NCI-H526 treated with DMSO at 0.1 percent for 48 hours (cell line): ENCODE measurements around the gene F2RL1.
"Not testable (repeated sequence)": the region's sequence is repeated elsewhere in the genome, so short reads cannot be mapped to it uniquely, and the experiment has no call there.

Experiments
- DNase-seq: peaks from one replicate; lab custom pipeline; 2025; lab: John Stamatoyannopoulos, UW

The F2RL1 gene

DNA sequence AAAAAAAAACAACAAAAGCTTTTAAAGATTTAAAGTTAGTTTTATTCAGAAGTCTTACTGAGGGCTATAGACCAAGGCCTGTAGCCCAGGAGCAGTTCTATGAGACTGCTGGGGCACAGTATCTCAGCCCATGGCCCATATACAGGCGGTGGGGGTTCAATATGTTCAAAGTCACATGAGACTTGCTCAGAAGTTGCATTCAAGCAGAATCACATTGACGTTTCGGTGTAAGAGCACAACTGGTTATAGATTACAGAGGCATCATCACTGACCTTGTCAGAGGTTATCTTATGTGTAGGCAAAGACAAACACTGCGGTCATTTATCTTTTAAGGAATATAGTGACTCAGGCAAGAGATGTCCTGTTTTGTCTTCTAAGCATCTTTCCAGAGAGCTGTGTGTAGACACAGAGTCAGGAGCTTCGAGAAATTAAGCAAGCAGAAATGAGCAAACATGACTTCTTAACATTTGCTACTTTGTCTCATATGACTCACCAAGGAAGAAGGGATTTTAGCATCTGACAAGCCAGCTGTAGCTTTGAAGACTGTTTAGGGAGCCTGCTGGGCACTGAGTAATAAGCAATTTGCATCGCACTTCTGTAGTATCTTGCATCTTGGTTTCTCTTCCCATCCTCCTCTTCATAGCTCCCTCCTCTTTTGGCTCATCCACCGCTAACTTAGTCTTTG lies 12.9 kb upstream of the F2RL1 start:
- DNase-seq, result no peak

DNA sequence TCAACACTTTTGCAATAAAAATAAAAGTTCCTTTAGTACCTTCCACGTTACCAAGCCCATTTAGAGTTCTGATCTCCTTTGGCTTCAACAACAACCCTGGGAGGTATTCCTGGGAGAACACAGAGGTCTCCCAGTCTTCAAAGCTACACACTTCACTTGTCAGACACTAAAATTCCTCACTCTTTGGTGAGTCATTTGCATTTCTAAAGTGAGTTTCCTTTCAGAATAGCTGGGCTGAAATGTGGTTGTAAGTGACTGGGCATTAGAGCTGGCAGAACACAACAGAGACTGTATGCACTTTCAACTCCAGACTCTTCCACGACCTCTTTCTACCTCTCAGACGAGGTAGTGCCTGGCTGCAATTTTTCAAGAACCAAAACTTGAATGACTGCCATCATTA lies 11.5 kb upstream of the F2RL1 start:
- DNase-seq, result no peak

DNA sequence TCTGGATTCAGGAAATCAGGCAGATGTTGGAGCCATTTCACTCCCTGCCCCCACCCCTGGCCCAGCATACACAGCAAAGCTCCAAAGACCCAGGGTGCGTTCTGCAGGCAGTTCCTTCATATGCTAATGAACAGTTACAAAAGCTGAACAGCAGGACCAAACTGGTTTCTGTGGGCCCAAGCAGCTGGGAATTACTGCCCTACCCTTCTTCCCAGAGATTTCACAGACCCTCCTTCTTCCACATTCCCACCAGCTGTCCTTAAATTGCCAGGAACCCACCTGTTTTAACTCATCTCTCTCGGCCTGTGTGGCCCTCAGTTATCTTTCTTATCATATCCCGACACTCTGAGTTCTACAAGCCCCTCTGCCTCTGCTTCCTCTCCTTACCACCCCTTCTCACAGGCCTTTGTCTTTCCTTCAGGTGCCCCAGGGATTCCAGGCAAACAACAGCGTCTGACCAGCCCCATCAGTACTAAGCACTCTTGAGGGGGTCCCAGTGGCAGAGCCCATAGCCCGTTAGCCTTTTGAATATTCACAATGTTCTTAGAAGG lies 10.6 kb upstream of the F2RL1 start:
- no peak for DNase-seq

DNA sequence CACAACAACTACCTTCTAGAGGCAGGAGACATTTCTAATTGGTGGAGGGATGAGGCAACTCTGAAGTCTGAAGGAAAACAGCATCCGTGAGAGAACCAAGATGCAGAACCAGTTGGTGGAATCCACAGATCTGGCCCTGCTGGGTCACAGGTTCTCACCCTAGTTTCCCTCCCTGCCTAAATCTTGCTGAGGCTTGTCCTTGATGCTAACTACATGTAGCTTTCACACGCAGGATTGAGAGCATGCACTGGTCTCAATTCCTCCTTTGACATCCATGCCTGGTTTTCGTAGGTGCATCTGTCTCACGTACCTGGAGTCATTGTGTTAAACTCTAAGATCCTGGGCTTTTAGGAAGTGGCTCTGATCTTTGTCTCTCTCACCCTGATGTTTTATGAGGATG lies 9.7 kb upstream of the F2RL1 start:
- DNase-seq, result no peak

DNA sequence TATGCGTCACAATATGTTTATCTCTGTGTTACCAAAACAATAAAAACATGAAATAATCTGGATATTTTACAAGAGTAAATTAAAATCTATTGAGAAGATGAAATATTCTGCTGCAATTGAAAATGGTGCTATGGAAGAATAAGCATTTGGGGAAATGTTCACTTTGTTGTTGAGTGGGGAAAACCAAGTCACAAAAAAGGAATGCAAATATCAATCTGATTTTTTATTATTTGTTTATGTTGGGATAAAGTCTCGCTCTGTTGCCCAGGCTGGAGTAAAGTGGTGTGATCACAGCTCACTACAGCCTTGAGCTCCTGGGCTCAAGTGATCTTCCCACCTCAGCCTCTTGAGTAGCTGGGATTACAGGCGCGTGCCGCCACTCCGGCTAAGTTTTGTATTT lies 8.6 kb upstream of the F2RL1 start:
- no peak for DNase-seq

DNA sequence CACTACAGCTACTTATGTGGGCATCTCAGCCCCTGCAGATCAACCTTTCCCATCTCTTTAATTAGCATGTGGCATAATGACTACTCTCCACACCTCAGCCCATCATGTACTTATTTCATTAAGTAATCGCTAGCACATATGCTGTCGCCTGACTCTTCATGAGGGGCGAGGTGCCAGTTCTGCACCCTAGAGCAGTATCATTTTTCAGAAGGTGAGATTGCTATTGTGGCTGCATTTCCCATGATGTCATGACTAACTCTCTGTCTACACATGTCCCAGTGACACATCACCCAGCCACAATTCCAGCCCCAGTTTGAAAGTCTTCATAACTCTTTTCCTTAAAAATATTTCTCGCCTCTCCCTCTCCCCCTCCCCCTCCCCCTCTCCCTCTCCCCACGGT lies 7.6 kb upstream of the F2RL1 start:
- no peak for DNase-seq

DNA sequence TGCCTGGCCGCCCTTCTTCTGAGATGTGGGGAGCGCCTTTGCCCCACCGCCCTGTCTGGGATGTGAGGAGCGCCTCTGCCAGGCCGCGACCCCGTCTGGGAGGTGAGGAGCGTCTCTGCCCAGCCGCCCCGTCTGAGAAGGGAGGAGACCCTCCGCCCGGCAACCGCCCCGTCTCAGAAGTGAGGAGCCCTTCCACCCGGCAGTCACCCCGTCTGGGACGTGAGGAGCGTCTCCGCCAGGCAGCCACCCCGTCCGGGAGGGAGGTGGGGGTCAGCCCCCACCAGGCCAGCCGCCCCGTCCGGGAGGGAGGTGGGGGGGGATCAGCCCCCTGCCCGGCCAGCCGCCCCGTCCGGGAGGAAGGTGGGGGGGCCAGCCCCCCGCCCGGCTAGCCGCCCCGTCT lies 6.6 kb upstream of the F2RL1 start:
- not testable (repeated sequence) for DNase-seq

DNA sequence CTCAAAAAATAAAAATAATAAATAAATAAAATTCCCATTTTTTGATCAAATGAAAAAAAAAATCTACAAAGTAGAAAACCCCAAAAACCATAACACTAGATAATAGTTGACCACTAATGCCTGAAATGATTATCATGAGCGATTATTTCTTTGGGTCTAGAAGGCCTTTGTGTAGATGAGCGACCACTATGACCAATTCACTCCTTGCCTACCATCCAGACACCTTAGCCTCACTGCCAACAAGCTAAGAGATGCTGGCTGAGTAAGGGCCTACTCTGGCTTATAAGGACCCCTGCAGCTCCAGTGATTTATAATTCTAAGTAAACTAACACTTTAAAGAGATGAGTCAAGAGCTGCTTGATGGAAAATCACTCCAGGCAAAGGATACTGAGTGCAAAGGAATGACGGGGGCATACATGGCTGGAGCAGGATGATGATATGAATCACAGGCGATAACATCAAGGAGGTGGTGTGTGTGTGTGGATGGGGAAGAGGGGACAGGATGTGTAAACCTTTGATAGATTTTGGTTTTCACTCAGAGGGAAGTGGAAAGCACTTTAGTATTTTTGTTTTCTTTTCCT lies 4.8 kb upstream of the F2RL1 start:
- DNase-seq, result no peak

DNA sequence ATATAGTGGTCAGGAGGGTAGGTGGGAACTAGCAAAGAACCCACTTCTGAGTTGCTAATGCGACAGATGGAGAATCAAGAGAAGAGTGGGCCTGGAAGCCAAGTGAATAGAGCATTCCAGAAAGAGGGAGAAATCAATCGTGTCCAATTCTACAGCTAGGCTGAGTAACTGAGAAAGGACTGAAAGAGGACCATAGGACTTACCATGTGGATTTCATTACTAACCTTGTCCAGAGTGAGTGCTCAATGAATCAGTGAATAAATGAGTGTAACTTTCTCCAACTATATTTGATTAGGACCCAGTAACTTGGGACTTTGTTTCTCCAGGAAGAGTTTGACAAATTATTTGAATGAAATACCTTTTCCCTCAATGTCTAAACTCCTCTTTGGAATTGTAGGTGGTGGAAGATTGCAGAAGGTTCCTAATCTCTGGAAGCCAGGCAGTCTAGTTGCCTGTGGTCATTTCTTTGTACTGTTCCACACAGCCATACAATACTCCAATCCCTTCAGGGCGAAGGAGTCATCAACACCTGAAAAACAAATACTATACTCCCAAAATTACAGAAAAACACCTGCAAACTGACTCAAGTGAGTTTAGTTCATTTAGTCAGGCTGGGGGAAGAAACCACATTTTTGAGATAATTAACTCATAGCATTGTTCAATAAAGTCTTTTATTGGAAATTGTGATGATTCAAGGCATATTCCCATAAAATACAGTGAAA lies 2.6 kb upstream of the F2RL1 start:
- no peak for DNase-seq

DNA sequence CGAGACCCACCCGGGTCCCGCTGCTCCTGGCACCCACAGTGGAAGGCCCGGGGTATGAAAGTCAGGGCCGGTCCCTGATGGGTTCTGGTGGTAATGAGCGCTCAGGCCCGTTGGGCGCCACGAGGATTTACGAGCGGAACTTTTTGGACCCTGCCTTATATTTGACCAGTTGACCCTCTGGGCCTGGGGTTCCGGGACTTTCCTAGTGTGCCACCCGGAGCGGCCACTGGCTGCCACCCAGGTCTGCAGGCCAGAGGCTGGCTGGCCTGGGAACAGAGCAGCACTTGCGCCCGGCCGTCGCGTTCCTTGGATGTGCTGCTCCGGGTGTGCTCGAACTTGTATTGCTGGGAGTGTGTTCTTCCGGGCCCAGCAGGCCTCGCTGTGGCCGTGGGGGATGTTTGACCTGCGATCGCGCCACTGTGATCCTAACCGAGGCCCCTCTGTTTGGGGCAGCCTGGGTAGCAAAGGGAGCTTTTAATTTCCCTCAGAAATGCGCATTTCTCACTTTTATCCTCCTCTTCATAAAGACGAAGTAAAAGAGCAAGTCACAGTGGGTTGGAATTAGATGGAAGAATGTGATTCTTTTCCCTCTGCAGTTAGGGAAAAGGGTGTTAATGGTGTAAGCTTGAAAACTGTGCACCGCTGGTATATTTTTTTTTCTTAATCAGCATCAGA lies 1.2 kb downstream of the F2RL1 start:
- DNase-seq, result no peak

DNA sequence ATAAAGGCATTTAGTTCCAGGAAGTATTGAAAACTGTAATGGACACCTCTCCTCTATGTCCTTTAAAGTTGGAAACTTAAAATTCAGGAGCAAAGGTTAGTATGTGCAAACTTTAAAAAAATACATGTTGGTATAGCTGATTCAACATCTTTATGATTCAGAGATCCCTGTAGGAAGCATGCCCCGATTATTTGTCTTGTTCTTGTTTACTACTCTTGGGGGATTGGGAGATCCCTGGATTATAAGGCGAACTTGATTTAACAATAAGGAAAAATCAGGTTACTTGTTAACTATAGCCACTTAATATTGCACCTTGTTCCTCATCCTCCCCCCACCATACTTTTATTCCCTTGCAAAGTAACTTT lies 1.7 kb downstream of the F2RL1 start:
- DNase-seq, result no peak

DNA sequence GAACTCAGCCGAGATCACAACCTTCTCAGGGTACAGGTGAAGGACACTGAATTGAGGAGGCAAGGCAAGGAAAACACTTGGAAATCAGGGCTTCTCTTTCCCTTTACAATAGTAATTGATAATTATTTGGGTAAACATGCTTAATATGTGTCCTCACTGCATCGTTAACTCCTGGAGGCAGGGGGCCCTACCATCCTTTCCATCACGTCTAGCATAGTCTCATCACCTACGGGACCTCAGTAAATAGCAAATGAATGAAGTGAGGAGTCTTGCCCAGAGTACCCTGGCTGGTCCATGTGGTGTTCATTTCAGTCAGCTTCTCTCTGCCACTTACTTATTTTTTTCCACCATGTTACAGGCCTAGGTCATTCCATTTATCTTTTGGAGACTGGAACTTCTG lies 2.3 kb downstream of the F2RL1 start:
- no peak for DNase-seq

DNA sequence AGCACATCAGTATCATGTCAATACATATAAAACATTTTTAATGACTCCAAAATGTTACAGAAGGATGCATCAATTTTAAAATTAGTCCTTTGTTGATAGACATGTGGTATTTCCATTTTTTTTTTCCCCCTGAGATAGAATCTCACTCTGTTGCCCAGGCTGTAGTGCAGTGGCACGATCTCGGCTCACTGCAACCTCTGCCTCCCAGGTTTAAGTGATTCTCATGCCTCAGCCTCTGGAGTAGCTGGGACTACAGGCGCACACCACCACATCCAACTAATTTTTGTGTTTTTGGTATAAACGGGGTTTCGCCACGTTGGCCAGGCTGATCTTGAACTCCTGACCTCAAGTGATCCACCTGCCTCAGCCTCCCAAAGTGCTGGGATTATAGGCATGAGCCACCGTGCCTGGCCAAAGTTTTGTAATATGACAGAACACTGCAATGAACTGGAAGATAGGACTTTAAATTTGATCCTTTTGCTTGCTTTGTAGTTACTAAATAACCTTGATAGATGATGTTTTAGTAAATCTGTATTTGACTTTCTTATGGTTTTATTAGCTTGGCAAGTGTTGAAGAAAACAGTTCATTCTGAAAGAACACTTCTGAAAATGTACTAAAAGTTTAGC lies 3.4 kb downstream of the F2RL1 start:
- DNase-seq, result not testable (repeated sequence)

DNA sequence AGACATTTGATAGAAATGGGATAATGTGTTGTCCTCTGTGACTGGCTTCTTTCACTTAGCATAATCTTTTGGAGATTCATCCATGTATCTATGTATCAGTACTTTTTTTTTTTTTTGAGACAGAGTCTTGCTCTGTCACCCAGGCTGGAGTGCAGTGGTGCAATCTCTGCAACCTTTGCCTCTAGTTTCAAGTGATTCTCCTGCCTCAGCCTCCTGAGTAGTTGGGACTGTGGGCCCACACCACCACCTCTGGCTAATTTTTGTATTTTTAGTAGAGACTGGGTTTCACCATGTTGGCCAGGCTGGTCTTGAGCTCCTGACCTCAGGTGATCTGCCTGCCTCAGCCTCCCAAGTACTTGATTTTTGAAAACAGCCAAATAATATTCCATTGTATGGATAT lies 7.6 kb downstream of the F2RL1 start:
- not testable (repeated sequence) for DNase-seq

DNA sequence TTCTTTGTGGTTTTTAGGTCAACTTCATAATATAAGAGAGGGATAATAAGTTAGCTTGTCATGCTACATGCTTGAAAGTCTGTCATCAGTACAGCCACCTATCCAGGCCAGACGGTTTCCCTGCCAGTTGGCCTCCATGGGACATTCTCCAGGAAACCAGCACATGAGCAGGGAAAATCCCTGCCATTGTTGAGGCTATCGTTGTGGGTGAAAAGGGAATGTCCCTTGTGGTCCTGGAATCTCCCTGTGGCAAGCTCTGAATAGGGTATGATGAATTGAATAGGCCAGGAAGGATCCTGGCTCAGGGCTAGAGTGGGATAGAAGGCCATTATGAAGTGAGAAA lies 12.3 kb downstream of the F2RL1 start:
- DNase-seq, result no peak

DNA sequence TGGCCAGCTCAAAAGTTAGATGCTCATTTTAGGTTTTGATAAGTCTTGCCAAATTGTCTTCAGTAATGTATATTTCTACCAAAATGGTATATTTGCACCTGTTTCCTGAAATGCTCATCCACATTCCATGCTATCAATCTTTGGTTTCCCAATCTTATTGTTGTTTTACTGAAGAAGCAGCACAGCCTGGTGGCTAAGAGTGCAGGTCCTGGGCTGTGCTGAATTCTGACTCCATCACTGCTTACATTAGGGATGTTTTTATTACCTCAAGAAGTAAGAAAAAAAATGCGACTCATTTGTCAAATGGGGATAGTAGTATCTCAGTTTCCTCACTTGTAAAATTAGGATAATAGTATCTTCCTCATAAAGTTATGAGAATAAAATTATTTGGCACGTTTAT lies 17.4 kb downstream of the F2RL1 start:
- DNase-seq, result no peak

DNA sequence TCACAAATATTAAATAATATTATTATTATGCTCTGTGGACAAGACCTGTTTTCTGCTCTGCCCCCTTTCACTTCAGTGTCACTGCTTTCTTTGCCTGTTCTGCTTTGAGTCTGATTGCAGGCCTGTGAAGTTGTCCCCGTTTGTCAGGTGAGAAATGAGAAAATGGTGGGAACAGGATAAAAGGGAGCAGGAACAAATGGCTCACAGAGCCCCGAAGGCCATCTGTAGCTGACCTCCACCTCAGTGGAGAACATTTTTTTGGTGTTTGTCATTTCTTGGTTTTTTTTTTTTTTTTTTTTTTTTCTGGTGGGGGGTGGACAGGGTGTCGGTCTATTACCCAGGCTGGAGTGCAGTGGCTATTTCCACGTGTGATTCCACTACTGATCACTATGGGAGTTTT lies 17.8 kb downstream of the F2RL1 start:
- no peak for DNase-seq

DNA sequence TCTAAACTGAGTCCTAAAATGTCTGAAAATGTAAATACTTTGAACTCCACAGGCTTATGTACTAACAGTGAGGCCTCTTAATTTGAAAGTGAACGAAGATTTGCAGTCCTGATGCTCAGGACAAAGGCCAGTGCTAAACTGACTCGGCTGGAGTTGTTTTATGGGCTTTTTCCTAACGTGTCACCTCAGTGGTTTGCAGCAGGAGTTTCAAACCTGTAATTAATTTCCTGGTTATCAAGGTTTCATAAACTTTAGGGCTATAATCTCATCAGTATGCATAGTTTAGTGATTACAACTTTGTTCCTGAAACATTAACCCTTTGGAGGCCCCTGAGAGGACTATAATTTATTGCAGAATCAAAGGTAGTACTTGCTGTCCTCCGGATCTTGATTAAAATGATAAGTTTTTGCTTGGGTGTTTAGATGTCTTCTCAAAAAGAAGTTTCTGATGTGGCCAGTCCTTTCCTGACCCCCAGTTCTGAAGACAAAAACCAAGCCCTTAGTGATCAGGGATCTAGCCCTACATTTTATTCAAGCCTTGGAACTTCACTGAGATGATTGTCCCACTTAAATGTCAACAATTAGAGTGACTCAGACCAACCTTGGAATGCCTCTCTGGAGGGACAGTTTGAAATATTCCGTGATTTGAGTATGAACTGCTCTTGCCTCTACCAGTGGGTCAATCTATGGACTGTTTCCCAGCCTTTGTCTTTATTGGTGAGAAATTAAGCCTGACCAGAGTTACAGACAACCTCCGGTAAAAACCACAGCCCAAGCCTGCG lies 19.8 kb downstream of the F2RL1 start:
- no peak for DNase-seq

DNA sequence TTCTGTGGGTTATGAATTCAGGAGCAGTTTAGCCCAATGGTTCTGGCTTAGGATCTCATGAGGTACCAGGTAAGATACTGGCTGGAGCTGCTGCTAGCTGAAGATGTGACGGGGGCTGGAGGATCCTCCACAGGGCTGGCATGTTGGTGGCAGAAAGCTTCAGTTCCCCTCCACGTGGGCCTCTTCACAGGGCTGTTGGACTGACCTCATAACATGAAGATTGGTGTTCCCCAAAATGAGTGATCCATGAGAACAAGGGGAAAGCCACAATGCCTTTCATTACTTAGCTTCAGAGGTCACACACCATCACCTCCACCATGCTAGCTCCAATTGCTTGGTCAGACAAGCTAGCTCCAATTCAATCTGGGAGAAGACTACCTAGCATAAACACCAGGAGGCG lies 22.5 kb downstream of the F2RL1 start:
- DNase-seq, result no peak

DNA sequence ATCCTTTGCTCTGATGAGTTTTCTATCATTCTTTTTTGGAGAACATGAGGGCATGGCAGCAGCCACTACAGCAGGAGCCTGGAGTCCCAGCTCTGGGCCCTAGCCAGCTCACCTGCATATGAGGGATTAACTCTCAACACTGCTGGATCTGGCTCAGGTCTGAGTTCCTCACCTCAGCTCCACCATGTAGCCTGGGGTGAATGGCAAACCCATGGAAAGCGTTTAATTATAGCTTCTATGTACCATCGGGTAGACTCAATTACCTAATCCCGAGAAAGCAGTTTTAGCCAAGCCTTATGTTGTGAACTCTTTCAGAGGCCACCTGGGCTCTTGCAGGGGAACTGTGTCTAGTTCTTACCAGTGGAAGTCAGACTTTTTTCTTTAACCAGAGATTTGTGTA lies 27.1 kb downstream of the F2RL1 start:
- no peak for DNase-seq

DNA sequence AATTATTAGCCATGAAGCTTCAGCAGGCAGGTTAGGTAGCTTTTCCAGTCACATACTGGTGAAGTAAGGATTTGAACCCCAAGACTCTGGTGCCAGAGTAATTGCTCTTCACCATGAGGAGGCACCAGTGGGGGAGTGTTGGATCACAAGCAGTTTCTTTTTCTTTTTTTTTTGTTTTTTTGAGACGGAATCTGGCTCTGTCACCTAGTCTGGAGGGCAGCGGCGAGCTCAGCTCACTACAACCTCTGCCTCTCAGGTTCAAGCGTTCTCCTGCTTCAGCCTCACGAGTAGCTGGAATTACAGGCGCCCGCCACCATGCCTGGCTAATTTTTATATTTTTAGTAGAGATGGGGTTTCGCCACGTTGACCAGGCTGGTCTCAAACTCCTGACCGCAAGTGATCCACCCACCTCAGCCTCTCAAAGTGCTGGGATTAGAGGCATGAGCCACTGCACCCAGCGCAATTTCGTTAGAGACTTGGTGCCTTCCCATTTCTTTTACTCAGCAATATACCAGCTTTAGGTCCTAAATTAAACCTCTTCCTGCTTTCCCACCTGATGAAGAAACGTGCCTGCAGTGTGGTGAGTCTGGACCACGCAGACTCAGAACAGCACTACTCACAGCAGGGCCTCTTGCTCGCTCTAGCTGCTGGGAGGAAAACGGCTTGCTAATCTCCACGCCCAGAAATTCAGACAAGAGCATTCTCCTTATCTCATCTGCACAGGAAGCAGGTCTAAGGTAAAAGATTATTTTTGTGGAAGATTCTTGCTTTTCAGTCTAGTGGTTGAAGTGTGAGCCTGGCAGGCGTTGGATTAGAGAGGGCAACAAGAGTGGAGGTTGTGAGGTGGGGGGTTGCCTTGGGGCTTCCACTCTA lies 30.8 kb downstream of the F2RL1 start, which contains the start of gene S100Z:
S100Z (plus strand) TSS at position 596 of the 873 bp plus-strand sequence. CDS start 25,346 bp downstream, outside the sequence.
- DNase-seq, result no peak
